NCI-H1092 (cell line): ENCODE data around the gene CDHR5.

Experiments
- DNase-seq: peaks from one replicate; lab custom pipeline; 2025; lab: John Stamatoyannopoulos, UW

The CDHR5 gene

GRCh38 chr11:610146-610801 lies 14.5 kb downstream of the CDHR5 start:
- no peak for DNase-seq

GRCh38 chr11:609341-609811 lies 15.4 kb downstream of the CDHR5 start:
- no peak for DNase-seq

GRCh38 chr11:608791-609251 lies 15.9 kb downstream of the CDHR5 start:
- DNase-seq = no peak

GRCh38 chr11:607971-608659 lies 16.6 kb downstream of the CDHR5 start:
- DNase-seq = no peak

- DNase-seq = no peak
Observed at GRCh38 chr11:607020-607780, 17.6 kb downstream of the CDHR5 start.

- DNase-seq = no peak
Observed at GRCh38 chr11:606245-606644, 18.5 kb downstream of the CDHR5 start.

GRCh38 chr11:605286-606129 lies 19.2 kb downstream of the CDHR5 start:
- no peak for DNase-seq

GRCh38 chr11:603154-603553 lies 21.6 kb downstream of the CDHR5 start:
- DNase-seq = no peak

- no peak for DNase-seq
Observed at GRCh38 chr11:601573-602245, 23.0 kb downstream of the CDHR5 start.

- DNase-seq = no peak
Observed at GRCh38 chr11:598005-598680, 26.6 kb downstream of the CDHR5 start.

- DNase-seq = no peak
Observed at GRCh38 chr11:597166-597725, 27.5 kb downstream of the CDHR5 start.

GRCh38 chr11:596374-596773 lies 28.4 kb downstream of the CDHR5 start:
- DNase-seq = no peak

- no peak for DNase-seq
Observed at GRCh38 chr11:595400-595799, 29.4 kb downstream of the CDHR5 start.

GRCh38 chr11:593347-593746 lies 31.4 kb downstream of the CDHR5 start:
- DNase-seq = no peak

- no peak for DNase-seq
Observed at GRCh38 chr11:592918-593317, 31.8 kb downstream of the CDHR5 start.

- no peak for DNase-seq
Observed at GRCh38 chr11:592501-592900, 32.3 kb downstream of the CDHR5 start.

GRCh38 chr11:590997-591396 lies 33.8 kb downstream of the CDHR5 start:
- no peak for DNase-seq

- no peak for DNase-seq
Observed at GRCh38 chr11:589798-590197, 35.0 kb downstream of the CDHR5 start.

GRCh38 chr11:587978-588380 lies 36.8 kb downstream of the CDHR5 start:
- no peak for DNase-seq

GRCh38 chr11:587546-587945 lies 37.2 kb downstream of the CDHR5 start:
- DNase-seq = no peak
